ENCODE results near the gene PRDM2.

Gene PRDM2

GRCh38 chr1:13764588-13765332 is 64.8 kb downstream of the PRDM2 start:
- DNase-seq (ENCODE audit: low read depth in 2 of 2): no peak

- DNase-seq (ENCODE audit: low read depth in 2 of 2): no peak
These were observed 66.9 kb downstream of the PRDM2 start for GRCh38 chr1:13766592-13767564.

DNA sequence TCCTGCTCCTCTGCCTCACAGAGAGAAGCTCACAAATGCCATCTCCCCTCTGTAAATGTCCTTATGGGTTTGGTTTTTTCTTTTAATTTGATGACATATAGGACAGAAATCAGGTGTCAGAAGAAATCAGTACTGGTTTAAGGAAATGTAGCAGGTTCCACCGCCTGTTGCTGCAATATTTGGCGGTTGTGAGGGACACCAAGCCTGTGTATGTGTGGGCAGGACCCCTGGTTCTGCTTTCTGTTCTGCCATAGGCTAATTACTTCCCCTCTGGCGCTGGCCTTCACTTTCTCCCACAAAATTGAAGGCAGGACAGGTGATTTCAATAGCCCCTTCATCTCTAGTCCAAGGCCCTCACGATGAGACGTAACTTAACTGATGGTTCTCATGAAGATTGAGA is 69.2 kb downstream of the PRDM2 start:
- DNase-seq (ENCODE audit: low read depth in 2 of 2): no peak

DNA sequence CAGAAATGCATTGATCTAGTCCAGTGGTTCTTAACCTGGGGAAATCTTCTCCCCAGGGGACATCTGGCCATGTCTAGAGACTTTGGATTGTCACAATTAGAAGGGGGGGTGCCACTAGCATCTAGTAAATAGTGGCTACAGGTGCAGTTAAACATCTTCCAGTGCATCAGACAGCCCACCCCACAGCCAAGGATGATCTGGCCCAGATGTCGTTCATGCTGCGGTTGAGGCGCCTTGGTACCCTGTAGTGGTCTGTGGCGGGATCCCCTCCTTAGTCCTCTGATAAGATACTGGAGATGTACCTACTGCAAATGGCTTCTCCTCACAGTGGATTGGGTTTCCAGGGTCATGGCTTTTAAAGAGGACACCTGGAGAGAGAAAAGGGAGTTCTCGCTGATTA is 69.8 kb downstream of the PRDM2 start:
- no peak for DNase-seq (ENCODE audit: low read depth in 2 of 2)

- DNase-seq (ENCODE audit: low read depth in 2 of 2): no peak
These were observed 70.8 kb downstream of the PRDM2 start for GRCh38 chr1:13770743-13771142.

GRCh38 chr1:13771745-13772144 is 71.8 kb downstream of the PRDM2 start:
- DNase-seq (ENCODE audit: low read depth in 2 of 2): no peak

DNA sequence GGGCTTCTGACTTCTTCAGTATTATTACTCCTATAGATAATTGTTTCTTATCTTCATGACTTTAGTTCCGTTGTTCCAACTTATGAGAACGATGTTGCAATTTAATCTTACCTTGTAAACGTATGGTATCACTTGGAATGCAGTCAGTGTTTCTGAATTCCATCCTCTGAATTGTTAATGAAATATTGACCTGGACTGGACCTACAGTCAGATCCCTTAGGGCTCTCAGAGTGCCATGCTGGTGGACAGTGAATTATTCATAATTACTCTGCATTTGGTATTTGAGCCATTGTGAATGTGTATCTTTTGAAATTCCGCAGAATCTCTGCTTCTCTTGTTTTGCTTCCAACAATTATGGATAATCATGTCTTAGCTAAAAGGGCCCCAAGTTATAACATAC is 72.3 kb downstream of the PRDM2 start:
- DNase-seq (ENCODE audit: low read depth in 2 of 2): no peak

- no peak for DNase-seq (ENCODE audit: low read depth in 2 of 2)
These were observed 74.1 kb downstream of the PRDM2 start for GRCh38 chr1:13774121-13774520.

GRCh38 chr1:13775459-13775858 is 75.5 kb downstream of the PRDM2 start:
- no peak for DNase-seq (ENCODE audit: low read depth in 2 of 2)

- DNase-seq (ENCODE audit: low read depth in 2 of 2): no peak
These were observed 75.9 kb downstream of the PRDM2 start for GRCh38 chr1:13775916-13776315.

DNA sequence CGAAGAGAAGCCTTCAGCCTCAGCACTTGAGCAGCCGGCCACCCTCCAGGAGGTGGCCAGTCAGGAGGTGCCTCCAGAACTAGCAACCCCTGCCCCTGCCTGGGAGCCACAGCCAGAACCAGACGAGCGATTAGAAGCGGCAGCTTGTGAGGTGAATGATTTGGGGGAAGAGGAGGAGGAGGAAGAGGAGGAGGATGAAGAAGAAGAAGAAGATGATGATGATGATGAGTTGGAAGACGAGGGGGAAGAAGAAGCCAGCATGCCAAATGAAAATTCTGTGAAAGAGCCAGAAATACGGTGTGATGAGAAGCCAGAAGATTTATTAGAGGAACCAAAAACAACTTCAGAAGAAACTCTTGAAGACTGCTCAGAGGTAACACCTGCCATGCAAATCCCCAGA is 78.4 kb downstream of the PRDM2 start:
- DNase-seq (ENCODE audit: low read depth in 2 of 2): no peak

GRCh38 chr1:13779930-13780329 is 79.9 kb downstream of the PRDM2 start:
- DNase-seq (ENCODE audit: low read depth in 2 of 2): no peak

DNA sequence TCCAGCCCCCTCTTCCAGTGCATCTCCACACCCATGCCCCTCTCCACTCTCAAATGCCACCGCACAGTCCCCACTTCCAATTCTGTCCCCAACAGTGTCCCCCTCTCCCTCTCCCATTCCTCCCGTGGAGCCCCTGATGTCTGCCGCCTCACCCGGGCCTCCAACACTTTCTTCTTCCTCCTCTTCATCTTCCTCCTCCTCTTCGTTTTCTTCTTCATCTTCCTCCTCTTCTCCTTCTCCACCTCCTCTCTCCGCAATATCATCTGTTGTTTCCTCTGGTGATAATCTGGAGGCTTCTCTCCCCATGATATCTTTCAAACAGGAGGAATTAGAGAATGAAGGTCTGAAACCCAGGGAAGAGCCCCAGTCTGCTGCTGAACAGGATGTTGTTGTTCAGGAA is 80.8 kb downstream of the PRDM2 start:
- no peak for DNase-seq (ENCODE audit: low read depth in 2 of 2)

DNA sequence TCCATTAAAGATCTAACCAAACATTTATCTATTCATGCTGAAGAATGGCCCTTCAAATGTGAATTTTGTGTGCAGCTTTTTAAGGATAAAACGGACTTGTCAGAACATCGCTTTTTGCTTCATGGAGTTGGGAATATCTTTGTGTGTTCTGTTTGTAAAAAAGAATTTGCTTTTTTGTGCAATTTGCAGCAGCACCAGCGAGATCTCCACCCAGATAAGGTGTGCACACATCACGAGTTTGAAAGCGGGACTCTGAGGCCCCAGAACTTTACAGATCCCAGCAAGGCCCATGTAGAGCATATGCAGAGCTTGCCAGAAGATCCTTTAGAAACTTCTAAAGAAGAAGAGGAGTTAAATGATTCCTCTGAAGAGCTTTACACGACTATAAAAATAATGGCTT is 81.2 kb downstream of the PRDM2 start:
- DNase-seq (ENCODE audit: low read depth in 2 of 2): no peak

- DNase-seq (ENCODE audit: low read depth in 2 of 2): no peak
These were observed 82.1 kb downstream of the PRDM2 start for GRCh38 chr1:13781907-13782633.

DNA sequence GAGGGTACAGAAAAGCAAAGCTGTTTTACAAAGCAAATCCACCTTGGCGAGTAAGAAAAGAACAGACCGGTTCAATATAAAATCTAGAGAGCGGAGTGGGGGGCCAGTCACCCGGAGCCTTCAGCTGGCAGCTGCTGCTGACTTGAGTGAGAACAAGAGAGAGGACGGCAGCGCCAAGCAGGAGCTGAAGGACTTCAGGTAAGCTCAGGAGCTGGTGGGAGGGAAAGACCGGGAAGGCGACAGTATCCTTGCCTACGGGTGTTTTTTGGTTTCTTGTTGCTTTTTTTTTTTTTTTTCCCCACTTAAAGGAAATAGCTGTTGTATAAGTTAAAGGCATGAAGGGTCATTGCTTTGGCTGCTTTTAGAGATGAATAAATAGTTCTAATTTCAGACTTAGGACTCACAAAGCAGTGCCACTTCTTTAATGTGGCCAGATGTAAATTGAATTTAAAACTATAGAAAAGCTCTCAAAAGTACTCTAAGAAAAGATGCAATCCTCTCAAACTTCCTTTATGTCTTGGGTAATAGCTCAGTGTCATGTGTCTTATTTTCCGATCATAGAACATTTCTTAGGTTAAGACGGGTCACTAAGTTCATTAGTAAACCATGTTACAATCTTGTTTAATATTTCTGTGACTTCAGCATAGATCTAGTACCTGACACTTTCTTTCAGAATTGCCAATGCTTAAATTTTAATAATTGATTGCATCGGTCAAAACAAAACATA is 82.8 kb downstream of the PRDM2 start:
- DNase-seq (ENCODE audit: low read depth in 2 of 2): no peak

DNA sequence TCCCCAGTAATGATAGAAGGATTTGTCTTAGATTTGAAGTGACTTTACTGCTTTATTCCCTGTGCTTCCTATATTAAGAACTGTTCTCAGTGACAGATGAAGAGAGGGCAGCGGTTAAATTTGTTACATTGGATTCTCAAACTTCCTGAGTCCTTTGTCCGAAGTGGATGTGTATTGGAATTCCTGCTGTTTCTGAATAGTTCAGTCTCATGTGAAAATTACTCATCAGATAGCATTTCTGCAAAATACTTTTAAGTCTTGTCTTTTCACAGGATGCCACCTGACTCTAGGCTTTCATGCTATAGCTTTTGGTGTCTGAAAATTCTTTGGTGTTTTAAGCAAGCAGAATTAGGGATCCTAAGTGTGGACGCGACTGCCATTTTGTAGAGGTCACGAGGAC is 83.6 kb downstream of the PRDM2 start:
- DNase-seq (ENCODE audit: low read depth in 2 of 2): no peak

DNA sequence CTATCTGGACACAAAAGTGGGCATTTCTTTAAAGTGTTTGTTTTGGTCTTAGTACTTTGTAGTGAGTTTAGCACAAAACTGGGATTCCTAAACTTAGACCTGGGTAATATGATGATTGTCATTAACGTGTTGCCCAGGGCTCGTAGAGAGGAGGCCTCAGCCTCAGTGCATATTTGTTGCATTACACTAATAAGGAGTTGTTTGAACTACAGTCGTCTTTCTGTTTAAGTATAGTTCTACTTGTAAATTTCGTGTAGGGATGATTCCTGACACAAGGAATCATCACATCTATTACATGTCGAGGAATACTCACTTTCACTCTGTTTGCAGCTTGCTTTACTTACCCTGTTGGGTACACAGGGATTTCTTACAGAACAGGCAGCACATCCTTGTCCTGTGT is 85.0 kb downstream of the PRDM2 start:
- DNase-seq (ENCODE audit: low read depth in 2 of 2): no peak

- DNase-seq (ENCODE audit: low read depth in 2 of 2): no peak
These were observed 86.6 kb downstream of the PRDM2 start for GRCh38 chr1:13786541-13786940.

DNA sequence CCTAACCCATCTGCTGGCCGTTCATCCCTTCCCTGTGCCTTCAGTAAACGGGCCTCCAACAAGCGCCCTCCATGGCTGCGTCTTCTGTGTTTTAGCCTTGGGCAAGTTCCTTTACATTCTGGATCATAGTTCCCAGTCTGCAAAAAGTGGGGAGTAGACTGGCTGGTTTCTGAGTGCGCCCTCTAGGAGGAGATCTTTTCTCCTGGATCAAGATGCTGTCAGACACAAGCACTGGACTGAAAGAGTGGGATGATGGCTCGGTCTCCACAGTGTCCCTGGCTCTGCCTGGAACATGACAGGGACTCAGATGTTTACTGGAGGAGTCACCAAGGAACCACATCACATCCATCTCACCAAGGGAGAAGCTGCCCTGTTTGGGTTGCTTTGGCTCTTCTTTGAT is 88.8 kb downstream of the PRDM2 start:
- DNase-seq (ENCODE audit: low read depth in 2 of 2): no peak

GRCh38 chr1:13790290-13791030 is 90.5 kb downstream of the PRDM2 start:
- DNase-seq (ENCODE audit: low read depth in 2 of 2): no peak
